Measurements from ENCODE around the gene COL6A5. TPM values are rescaled to one million over a fixed set of nuclear protein-coding genes. Genes with fewer than 3 reads are reported as not detected.
"Not testable (repeated sequence)": the region's sequence is repeated elsewhere in the genome, so short reads cannot be mapped to it uniquely, and the experiment has no call there.

COL6A5 gene, protein sequence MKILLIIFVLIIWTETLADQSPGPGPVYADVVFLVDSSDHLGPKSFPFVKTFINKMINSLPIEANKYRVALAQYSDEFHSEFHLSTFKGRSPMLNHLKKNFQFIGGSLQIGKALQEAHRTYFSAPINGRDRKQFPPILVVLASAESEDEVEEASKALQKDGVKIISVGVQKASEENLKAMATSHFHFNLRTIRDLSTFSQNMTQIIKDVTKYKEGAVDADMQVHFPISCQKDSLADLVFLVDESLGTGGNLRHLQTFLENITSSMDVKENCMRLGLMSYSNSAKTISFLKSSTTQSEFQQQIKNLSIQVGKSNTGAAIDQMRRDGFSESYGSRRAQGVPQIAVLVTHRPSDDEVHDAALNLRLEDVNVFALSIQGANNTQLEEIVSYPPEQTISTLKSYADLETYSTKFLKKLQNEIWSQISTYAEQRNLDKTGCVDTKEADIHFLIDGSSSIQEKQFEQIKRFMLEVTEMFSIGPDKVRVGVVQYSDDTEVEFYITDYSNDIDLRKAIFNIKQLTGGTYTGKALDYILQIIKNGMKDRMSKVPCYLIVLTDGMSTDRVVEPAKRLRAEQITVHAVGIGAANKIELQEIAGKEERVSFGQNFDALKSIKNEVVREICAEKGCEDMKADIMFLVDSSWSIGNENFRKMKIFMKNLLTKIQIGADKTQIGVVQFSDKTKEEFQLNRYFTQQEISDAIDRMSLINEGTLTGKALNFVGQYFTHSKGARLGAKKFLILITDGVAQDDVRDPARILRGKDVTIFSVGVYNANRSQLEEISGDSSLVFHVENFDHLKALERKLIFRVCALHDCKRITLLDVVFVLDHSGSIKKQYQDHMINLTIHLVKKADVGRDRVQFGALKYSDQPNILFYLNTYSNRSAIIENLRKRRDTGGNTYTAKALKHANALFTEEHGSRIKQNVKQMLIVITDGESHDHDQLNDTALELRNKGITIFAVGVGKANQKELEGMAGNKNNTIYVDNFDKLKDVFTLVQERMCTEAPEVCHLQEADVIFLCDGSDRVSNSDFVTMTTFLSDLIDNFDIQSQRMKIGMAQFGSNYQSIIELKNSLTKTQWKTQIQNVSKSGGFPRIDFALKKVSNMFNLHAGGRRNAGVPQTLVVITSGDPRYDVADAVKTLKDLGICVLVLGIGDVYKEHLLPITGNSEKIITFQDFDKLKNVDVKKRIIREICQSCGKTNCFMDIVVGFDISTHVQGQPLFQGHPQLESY (N-terminal part only)
- 0.21 and 0.75 TPM in 2 replicates for polyA plus RNA-seq (2014; cell fraction: cytosol; rRNA removed)
- 0.12 and 0.41 TPM in 2 replicates for polyA plus RNA-seq (2014; cell fraction: nucleus; rRNA removed)

DNA sequence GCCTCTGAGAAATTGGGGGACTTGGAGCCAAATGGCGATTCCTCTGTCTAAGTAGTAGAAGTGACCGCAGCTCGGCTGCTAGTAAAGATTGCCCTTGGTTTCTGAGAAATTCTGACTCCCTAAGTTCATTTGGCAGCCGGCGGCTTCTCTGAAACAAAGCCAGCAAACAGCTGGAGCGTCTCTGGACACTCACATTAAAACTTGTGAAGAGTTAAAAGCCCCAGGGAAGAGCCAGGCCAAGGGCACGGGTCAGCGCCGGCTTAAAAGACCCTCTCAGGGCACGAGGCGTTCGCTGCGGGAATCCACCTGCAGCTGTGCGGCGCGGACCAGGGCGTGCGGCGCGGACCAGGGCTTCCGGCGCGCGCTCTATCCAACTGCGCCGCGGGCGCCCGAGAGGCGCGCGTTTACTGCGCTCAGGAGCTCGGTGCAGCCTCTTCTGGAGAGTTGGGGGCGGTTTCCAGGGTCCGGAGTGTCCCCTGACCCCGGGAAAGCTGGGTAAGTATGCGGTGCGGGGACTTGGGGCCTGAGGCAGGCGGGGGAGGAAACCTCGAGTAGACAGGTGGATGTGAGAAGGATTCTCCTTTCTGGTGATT is at the start of gene COL6A5:
Gene COL6A5, plus strand, starts transcription at position 186 of the 593 bp plus-strand sequence. CDS start 27,967 bp downstream, outside the sequence.
- no peak for DNase-seq (ENCODE audit: low spot score)

DNA sequence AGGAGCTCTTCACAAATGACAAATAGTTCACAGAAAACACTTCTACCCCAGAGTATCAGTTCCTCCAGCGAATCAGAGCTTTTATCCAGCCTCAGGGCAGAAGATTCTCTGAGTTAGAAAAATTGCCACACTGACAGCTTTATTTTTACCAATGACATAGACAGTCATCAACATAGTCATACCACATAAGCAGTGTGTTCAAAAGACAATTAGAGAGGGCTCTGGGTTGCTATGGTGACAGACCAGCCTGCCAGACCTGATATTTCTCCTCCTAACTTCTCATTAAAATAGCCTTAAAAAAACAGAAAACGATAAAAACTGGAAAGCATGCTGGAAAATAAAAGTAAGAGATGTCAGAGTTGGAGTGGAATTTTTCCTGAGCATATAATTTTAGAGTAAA is 45.9 kb upstream of the COL6A5 start:
- DNase-seq (ENCODE audit: low spot score): no peak

DNA sequence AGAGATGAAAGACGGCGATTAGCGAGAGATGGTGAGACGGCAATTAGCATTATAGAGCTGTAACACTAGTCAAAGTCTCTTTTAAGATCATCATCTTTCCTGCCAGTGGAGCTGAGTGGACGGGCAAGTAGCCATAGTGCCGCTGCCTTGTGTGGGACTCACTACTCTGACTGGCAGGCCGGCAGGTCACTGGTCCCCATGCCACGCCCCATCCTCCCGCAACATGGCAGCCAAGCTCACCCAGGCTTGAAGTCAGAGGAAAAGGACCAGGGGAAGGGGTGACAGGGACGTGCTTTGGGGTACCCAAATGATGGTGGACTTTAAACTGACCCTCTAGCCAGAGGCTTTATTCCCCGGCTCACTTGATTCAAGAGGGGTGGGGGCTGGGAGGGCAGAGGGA is 44.6 kb upstream of the COL6A5 start:
- DNase-seq (ENCODE audit: low spot score): no peak

DNA sequence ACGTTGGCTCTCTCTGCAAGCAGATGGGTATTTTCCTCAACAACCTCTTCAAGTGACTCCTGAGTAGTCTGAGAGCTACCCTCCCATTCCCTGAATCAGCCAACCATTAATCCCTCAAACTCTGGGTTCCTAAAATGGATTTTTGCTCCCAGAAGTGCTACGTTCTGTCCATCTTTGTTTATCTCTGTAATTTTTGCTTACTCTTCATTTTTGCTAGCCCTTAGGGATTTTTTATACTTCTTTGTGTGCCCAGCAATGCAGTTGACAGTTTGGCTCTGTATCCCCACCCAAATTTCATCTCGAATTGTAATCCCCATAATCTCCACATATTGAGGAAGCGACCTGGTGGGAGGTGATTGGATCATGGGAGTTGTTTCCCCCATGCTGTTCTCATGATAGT is 35.4 kb upstream of the COL6A5 start:
- DNase-seq (ENCODE audit: low spot score): no peak

DNA sequence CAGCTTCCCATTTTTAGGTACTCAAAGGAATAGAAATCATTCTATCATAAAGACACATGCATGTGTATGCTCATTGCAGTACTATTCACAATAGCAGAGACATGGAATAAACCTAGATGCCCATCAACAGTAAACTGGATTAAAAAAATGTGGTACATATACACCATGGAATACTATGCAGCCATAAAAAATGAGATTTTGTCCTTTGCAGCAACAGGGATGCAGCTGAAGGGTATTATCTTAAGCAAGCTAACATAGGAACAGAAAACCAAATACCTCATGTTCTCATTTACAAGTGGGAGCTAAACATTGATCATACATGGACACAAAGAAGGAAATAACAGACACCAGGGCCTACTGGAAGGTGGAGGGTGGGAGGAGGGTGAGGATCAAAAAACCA is 33.1 kb upstream of the COL6A5 start:
- no peak for DNase-seq (ENCODE audit: low spot score)

DNA sequence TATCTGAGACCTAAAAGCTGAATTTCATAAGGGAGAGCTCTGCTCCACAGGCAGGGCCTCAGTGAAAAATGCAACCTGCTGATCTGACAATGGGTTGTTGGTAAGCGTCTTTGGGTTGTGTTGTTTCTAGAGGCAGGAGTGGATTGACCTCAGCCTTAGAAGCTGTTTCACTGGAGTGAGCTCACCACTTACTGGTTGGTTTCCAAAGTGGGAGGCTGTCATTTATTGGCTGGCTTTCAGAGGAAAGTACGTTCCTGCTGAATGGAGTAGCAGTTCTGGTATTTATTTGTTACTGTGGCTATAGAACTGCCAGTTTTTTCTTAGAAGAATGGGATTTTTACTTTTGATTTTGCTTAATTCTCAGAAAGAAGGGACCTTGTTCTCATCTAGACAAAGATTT is 29.3 kb upstream of the COL6A5 start:
- no peak for DNase-seq (ENCODE audit: low spot score)

DNA sequence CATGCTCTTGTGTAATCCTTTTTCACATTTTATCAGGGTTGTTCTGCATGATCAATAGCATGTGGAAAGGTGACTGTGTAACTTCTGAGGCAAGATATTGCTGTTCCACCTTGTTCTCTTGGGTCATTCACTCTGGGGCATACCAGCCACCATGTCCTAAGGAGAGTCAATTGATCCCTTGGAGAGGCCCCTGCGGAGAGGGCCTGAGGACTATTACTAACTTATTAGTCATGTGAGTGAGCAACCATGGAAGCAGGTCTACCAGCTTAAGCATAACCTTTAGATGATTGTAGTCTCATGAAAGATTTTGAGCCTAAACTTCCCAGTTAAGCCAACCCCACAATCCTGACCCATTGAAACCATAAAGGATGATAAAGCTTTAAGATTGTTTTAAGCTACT is 22.0 kb upstream of the COL6A5 start:
- no peak for DNase-seq (ENCODE audit: low spot score)

DNA sequence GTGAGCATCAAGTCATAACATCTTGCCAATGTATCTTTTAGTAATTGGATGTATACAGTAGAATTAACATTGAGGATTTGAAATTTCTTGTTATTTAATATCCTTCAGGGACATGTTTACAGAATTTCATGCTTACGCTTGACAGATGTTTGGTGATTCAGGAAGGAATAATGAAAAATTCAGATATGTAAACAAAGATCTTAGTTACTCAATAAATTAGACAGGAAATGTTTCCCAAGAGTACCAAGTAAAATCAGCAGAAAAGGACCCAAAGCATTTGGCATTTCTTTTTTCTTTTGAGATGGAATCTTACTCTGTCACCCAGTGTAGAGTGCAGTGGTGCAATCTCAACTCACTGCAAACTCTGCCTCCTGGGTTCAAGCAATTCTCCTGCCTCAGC is 4.7 kb upstream of the COL6A5 start:
- DNase-seq (ENCODE audit: low spot score): no peak

DNA sequence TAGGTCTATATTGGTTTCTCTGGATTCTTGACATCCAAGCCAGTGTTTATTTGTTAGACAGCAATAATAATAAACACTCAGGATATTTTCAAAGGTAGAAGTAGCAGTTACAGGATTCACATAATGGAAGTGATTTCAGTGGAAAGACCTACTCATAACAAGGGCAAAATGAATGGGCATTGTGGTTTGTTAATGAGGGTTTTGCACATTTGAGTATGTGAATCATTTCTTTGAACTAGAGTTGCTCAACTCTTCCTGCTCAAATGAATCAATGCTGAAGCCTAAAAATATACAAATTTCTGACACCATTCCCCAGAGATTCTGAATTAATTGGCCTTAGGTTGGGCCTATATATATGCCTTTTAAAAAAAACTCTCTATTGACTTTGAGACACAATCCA is 4.1 kb upstream of the COL6A5 start:
- no peak for DNase-seq (ENCODE audit: low spot score)

DNA sequence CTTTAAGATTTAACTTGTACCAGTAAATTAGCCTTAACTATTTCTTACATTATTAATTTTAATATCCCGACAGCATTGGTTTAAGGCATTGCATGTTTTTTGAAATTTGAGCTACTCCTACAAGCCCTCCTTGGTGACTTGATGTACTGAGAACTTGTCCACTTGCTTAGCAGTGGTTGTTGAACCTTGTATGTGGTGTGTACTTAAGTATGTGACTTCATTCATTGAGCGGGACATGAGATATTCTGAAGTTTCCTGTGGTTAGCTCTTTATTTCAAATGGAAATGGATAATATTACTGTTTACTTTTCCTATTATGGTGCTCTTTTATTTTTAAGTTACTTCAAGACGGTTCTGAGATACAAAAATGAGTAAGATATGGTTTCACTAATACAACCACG is 3.6 kb upstream of the COL6A5 start:
- no peak for DNase-seq (ENCODE audit: low spot score)

DNA sequence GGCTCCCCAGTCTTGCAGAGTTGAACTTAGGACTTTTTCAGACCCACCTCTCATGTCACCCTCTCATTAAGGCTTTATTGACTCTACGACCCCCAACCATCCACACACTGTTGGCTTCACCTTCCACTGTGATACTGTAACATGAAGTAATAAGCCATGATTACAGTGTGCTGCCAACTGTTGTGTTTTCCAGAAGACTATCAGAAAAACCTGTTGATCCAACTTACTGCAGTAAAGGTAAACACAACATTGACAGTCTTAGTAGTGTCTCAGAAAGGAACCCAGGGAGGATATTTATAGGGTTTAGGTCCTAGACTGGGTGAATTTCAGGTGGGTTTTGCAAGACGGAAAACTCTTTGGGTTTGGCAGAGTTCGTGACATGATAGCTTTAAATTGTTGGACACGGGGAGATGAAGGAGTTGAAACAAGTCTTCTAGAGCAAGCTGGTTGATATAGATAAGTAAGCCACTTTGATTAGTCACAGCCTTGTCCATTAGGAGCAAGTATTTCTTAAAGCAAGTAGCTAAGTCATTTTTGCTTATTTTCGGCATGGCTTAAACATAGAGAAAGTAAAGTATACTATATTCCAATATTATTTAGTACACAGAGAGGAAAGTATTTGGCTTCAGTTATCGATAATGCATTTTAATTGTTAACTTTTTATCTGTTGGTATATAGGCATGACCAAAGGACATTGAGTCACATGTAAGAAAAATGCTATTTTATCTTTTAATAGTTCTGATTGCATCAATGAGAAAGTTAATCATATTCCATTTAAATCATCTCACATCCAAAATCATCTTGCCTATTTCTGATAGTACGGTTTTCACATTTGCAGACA is 2.4 kb upstream of the COL6A5 start:
- no peak for DNase-seq (ENCODE audit: low spot score)

DNA sequence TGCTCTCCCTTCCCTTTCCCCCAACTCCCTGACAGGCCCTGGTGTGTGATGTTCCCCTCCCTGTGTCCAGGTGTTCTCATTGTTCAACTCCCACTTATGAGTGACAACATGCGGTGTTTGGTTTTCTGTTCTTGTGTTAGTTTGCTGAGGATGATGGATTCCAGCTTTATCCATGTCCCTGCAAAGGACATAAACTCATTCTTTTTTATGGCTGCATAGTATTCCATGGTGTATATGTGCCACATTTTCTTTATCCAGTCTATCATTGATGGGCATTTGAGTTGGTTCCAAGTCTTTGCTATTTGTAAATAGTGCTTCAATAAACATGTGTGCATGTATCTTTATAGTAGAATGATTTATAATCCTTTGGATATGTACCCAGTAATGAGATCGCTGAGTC is 2.8 kb downstream of the COL6A5 start:
- not testable (repeated sequence) for DNase-seq (ENCODE audit: low spot score)

DNA sequence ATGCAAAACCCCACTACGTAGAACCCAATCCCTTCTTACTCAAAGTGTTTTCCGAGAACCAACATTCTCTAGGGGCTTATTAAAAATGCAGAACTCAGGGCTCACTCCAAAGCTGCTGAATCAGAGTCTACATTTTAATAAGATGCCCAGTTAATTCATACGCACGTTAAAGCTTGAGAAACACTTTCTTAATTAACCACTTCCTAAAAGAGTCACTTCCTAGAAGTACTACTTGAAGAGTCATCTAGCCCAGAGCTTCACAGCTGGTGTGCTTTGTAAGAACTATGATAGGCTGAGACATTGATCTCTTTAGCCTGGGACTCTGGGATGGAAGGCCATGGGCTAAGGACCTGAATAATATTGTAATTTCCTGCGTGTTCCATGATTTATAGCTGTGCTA is 9.0 kb downstream of the COL6A5 start:
- DNase-seq (ENCODE audit: low spot score): no peak

DNA sequence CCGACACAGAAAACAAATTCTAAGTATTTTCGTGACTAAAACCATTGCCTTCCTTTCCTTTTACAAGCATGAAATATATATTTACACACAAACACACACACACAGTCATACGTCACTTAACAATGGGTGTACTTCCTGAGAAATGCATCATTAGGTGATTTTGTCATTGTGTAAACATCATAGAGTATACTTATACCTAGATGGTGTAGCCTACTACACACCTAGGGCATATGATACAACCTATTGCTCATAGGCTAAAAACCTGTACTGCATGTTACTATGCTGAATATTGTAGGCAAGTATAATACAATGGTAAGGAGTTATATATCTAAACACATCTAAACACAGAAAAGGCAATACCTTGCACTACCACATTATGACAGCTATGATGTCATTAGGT is 28.6 kb downstream of the COL6A5 start:
- DNase-seq (ENCODE audit: low spot score): no peak

DNA sequence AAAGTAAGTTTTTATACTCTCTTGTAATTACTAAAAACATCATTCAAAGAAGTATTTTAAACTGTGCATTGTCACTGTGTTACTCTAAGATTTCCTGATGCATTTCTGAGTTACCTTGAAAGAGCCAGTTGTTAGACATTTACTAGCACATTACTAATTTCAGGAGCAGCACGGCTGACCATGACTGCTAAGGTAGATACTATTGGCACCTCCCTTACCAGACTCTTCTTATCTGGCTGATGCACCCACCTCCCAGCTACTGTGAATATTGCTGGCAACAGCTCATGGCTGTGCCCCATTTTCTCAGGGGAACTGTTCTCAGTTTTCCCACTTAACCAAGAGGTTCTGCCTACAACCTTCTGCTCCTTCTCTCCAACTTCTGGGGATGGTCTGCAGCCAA is 29.4 kb downstream of the COL6A5 start:
- DNase-seq (ENCODE audit: low spot score): no peak

DNA sequence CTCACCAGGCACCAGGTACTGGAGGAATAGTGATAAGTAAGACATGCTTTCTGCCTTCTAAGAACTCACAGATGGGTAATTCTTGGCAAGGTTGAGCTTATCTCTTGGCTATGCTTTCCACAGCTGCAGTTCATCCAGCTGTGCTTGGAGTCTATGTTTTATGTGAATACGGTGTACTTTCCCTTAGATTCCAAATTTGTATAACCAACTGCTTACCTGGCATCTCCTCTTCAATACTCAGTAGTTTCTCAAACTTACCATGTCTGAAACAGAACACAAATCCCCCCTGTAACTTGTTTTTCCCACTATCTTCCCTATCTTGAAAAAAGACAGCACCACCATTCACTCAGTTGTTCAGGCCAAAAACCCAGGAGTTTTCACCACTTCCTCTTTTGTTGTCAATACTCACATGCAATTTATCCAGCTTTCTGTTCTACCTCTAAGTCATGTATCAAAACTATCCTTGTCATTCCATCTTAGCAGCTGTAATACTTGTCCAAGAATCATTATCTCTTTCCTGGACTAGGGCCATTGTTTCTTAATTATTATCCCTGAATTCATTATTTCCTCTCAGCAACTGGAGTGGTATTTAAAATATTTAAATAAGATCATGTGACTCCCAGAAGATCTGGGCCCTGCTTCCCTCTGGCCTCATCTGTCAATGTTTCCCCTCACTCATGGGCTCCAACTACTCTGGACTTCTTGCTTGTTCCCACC is 32.6 kb downstream of the COL6A5 start:
- no peak for DNase-seq (ENCODE audit: low spot score)

DNA sequence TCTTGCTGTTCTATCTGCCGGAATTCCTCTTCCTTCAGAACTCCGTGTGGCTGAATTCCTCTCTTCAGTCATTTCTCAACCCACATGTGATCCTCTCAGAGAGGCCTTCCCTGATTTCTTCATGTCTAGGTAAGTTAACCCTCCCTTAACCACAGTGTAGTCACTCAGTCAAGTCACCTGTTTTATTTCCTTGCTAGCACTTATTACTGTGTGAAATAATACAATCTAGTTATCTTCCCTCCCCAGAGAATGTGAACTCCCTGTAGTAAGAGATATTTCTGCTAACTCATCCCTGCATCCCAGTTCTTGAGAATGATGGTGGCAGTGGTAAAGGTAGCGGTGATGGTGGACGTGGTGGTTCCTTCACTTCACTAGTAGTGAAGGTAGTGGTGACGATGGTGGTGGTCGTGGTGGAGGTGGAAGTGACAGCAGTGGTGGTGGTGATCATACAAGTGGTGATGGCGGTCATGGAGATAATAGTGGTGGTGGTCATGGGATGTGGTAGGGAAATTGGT is 33.3 kb downstream of the COL6A5 start:
- DNase-seq (ENCODE audit: low spot score): no peak

DNA sequence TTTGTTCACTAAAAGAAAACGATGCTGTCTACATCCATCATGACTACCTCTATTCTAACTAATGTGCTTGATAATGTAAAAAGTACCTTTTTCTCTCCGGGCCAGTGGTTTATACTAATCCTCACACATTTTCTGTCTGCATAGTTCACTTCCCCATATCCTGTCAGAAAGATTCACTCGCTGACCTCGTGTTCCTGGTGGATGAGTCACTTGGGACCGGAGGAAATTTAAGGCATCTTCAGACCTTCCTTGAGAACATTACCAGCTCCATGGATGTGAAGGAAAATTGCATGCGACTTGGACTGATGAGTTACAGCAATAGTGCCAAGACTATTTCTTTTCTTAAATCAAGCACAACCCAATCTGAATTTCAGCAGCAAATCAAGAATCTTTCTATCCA is 33.8 kb downstream of the COL6A5 start:
- no peak for DNase-seq (ENCODE audit: low spot score)

DNA sequence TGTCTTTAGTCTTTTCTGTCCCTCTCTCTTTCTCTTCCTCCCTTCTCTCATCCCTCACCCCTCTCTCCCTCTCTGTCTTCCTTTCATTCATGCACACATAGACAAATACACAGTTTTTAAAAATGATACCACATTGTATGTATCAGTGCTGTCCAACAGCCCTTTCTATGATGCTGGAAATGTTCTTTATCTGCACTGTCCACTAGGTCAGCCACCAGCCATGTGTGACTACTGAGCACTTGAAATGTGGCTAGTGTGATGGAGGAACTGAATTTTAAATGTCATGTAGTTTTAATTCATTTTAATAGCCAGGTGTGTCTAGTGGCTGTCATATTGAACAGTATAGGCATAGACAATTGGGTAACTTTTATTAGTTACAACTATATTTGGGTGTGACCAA is 34.9 kb downstream of the COL6A5 start:
- DNase-seq (ENCODE audit: low spot score): no peak

DNA sequence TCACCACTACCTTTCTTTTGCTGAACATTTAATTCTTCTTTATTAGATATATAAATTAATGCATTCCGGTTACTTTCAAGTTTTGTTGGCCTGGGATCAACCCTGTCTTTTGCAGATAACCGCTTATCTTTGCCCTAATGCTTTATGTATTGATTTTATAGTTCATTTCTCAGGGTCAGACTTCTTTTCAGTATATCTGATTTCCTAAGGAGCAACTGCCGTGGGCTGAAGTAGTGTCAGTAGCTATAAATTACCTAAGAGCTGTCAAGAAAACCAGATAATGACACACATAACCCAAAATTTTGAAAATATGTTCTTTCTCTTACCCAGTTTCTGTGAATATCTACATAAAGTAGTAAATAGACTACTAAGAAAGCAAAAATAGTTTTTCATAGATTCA is 38.0 kb downstream of the COL6A5 start:
- DNase-seq (ENCODE audit: low spot score): peak; percentile 19
